Measurements from ENCODE around the gene SLC25A24.
"Not testable (repeated sequence)": the region's sequence is repeated elsewhere in the genome, so short reads cannot be mapped to it uniquely, and the experiment has no call there.

The SLC25A24 gene

DNA sequence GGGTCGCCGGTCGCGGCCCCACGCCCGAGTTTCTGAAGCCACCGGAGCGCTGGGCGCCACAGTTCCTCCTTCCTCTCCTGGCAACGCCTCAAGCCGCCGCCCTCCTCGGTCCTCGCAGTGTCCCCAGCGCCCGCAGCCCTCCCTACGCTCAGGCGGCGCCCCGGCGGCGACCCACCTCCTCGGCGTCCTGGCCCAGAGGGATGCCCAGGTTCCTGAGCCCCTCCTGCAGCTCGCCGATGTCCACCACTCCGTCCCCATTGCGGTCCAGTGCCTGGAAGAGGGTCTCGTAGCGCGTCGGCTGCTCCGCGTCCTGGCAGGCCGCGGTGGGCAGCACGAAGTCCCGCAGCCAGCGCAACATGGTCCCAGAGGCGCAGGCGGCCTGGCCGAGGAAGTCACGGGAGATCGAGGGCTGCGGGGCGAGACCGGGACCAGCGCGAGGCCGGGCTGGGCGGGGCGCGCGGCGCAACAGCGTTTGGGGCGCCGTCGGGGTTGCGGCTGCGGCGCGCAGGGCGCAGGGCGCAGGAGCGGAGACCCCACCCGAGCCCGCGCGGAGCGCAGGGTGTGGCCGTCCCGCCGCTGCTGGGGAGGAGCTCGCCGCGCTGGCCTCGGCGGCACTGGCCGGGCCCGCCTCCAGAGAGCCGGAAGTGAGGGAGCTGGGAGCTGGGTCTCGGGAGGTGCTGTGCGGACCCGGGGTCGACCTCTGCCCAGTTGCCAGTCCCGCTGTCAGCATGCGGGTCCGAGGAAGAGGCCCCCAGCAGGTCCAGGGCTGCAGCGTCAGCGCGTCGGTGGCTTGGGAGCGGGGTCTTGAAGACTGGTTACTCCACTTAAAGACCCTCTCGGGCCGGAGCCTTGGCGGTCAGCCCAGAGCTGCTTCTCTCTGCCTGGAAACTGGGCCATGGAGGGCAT lies at the start of gene SLC25A24:
Gene SLC25A24 (minus strand): TSS at position 563 of the 906 bp plus-strand sequence. CDS start 205 bp downstream, at position 358.
- H3K4me3 ChIP-seq, result peak within 1 kb of the TSS; percentile 65 to 97 (median 91)
- H3K27ac ChIP-seq, result peak within 1 kb of the TSS; percentile 79 to 96 (median 88)

DNA sequence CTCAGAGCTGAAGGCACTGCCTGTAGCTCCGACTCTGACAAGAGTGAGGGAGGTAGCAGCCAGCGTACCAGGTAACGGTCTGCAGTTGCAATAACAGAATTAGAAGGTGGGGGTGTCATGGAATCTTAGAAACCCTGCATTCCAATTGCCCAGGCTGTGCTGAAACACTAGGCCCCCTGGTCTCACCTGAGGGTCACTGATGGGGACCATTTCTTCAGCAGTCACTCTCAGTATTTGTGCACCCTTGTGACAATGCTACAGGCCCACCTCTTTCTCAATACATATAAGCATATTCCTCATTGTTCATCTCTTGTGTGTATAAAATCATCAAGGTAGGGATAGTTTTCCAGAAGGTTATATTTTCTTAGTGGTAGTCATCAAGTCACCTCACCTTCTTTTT lies 43.8 kb upstream of the SLC25A24 start, which contains the start of gene NBPF4:
Gene NBPF4 (minus strand): TSS at position 101 of the 400 bp plus-strand sequence. CDS start 315 bp downstream, outside the sequence.
- H3K4me3 ChIP-seq, H3K27ac ChIP-seq: not testable (repeated sequence)

DNA sequence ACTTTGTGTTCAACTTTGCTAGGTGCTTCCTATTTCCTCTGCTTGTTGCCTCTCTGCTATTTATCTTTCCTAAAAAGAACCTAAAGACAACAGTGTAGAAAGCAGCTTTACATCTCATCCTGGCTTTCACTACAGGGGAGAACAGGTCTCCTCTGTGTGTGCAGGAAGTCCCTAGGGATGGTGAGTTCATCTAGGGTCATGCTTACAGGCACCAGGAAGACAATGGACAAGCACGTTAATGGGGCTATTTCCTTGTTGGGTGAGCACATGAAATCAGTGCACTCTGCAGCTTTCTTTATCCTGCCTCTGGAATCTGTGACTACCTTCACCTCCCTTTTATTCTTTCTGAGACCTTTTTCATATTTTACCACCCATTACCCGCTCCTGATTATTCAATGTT lies 39.3 kb upstream of the SLC25A24 start:
- not testable (repeated sequence) for H3K27ac ChIP-seq, H3K4me3 ChIP-seq

DNA sequence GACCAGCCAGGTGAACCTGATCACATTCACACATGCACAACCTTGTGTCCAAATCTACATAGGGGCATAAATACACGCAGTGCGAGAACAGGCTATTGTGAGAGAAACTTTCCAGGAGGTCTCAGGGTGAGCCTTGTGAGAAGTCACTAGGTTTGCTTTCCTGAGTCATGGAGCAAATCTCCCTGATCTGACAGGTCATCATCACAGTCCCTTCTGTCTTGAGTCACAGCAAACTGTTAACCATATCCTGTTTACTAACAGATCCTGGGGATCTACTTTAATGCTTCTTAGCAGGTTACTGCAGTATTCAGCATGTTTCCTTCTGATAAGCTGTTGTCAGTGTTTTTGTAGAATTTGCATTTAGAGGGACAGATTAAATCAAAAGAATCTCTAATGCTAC lies 35.2 kb upstream of the SLC25A24 start:
- not testable (repeated sequence) for H3K27ac ChIP-seq, H3K4me3 ChIP-seq

DNA sequence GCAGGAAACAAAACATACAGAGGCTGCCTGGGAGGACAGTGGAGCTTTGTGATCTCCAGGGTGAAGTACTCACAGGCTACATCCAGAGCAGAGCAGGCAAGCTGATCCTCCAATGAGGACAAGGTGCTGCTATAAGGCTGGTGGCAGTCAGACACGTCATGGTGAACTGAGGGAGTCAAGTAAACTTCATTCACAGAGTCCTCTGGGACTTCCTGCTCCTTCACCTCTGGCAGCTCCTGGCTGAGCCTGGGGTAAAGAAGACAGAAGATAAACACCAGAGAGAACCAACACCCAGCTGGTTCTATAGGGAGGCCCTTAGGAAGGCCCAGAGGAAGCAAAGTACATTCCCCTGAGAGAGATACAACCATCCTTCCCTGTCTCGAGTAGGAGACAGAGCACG lies 32.0 kb upstream of the SLC25A24 start:
- H3K4me3 ChIP-seq, H3K27ac ChIP-seq: not testable (repeated sequence)

GRCh38 chr1:108229976-108230375 lies 29.8 kb upstream of the SLC25A24 start:
- H3K27ac ChIP-seq, H3K4me3 ChIP-seq: not testable (repeated sequence)

GRCh38 chr1:108227772-108228171 lies 27.6 kb upstream of the SLC25A24 start:
- not testable (repeated sequence) for H3K27ac ChIP-seq, H3K4me3 ChIP-seq

DNA sequence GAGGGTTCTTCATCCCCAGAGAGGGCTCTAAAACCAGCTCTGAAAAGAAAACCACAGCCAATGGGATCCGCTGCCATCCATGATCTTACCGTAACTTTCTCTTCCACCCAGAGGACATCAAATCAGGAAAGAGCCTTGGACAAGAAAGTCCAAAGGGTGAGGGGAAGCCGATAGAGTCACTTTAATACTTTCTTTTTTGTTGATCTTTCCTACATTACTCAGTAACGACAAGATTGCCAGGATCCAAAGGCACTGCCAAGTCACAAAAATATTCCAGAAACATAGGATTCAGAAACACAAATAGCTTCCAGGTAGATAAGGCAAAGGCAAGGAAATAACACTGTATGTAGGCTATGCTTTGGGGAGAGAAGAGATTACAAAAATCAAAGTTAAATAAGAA lies 26.7 kb upstream of the SLC25A24 start:
- H3K27ac ChIP-seq, H3K4me3 ChIP-seq: not testable (repeated sequence)

GRCh38 chr1:108223226-108223625 lies 23.1 kb upstream of the SLC25A24 start:
- H3K4me3 ChIP-seq, H3K27ac ChIP-seq: not testable (repeated sequence)

- H3K4me3 ChIP-seq, H3K27ac ChIP-seq: not testable (repeated sequence)
These were observed 17.5 kb upstream of the SLC25A24 start for GRCh38 chr1:108217515-108218174.

GRCh38 chr1:108217007-108217406 lies 16.9 kb upstream of the SLC25A24 start:
- H3K27ac ChIP-seq, result not testable (repeated sequence)

DNA sequence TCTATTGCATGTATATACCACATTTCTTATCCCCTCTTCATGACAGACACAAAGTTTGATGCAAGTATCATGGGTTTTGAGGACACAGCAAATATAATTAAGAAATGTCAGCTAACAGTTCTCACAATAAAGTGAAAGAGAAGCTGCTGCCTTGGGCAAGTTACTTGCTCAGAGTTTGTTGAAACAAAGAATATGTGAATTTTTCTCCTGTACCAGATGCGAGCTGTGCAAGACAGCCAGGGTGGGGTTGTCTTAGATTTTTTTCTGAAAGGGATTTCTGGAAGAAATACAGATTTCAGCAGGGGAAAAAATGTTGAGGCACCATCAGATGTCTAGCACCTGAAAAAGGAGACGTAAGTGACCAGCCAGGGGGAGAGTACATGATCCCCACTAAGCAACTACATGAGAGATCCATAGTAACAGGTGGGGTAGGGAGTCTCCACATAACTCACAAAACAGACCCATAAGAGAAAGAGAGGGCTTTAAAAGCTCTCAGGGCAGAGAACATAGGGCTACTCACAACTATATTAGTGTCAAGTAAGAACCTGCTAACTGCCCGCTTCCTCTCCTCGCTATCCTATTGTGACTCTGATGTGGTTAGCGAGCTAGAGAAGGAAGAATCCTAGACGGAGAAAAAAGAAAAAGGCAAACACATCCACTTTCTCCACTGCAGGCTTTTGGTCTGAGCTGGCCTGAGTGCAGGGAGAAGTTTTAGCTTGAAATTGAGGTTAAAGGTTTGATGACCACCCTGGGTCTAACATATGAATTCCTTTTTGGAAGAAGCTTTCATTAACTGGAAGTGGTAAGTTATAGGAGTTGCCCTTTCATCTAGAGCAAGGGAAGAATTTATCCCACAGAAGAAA lies 16.1 kb upstream of the SLC25A24 start:
- H3K4me3 ChIP-seq, H3K27ac ChIP-seq: not testable (repeated sequence)

More at GRCh38 chr1:108217007-108217406, 16.9 kb upstream of the SLC25A24 start:
- not testable (repeated sequence) for H3K4me3 ChIP-seq

GRCh38 chr1:108214641-108215465 lies 14.7 kb upstream of the SLC25A24 start:
- not testable (repeated sequence) for H3K4me3 ChIP-seq, H3K27ac ChIP-seq

DNA sequence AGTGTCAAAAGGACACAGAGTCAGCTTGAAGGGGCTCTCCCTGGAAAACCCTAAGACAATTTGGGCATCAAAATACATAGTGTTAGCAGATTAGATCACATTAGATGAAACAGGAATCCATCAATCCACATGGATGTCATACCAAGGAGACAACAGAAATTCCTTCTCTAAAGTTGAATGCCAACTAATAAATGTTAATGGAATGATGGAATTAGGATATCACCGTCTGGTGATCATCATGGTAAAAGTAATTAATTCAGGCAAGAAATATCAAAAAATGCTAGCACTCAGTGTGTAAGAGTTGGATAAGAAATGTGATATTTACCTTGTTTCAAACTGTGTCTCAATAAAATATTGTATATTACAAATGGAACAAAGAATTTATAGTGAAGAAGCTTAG lies 10.9 kb upstream of the SLC25A24 start:
- no peak overlapping the region for H3K4me3 ChIP-seq
- no peak overlapping the region for H3K27ac ChIP-seq

GRCh38 chr1:108209456-108210108 lies 9.4 kb upstream of the SLC25A24 start:
- Histone ChIP-seq H3K4me3 (no peak overlapping the region), H3K27ac (no peak overlapping the region)

DNA sequence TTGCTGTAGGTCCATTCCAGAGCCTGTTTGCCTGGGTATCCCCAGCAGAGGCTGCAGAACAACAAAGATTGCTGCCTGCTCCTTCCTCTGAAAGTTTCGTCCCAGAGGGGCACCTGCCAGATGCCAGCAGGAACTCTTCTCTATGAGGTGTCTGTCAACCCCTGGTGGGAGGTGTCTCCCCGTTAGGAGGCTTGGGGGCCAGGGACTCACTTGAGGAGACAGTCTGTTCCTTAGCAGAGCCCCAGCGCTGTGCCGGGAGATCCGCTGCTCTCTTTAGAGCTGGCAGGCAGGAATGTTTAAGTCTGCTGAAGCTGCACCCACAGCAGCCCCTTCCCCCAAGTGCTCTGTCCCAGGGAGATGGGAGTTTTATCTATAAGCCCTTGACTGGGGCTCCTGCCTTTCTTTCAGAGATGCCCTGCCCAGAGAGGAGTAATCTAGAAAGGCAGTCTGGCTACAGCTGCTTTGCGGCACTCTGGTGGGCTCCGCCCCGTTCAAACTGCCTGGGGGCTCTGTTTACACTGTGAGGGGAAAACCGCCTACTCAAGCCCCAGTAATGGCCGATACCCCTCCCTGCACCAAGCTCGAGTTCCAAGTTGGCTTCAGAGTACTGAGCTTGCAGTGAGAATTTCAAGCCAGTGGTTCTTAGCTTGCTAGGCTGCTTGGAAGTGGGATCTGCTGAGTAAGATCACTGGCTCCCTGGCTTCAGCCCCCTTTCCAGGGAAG lies 8.7 kb upstream of the SLC25A24 start:
- H3K27ac ChIP-seq, result no peak overlapping the region
- no peak overlapping the region for H3K4me3 ChIP-seq

DNA sequence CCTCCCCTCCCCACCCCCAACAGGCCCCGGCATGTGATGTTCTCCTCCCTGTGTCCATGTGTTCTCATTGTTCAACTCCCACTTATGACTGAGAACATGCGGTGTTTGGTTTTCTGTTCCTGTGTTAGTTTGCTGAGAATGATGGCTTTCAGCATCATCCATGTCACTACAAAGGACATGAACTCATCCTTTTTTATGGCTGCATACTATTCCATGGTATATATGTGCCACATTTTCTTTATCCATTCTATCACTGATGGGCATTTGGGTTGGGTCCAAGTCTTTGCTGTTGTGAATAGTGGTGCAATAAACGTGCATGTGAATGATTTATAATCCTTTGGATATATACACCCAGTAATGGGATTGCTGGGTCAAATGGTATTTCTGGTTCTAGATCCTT lies 3.4 kb upstream of the SLC25A24 start:
- not testable (repeated sequence) for H3K4me3 ChIP-seq, H3K27ac ChIP-seq

DNA sequence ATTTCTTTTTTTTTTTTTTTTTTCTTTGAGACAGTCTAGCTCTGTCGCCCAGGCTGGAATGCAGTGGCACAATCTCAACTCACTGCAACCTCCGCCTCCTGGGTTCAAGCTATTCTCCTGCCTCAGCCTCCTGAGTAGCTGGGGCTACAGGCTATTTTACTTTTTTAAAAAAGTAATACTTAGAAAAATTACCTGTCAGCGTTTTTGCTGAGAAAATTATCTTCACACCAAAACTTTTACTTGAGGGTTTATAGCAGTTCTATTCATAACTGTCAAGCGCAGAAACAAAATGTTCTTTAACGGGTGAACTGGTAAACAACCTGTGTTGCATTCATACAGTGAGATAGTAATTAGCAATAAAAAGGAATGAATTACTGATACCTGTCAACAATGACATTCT lies 1.5 kb upstream of the SLC25A24 start:
- Histone ChIP-seq H3K27ac (no peak overlapping the region), H3K4me3 (no peak overlapping the region)
